WTC11 (cell line): Measurements from ENCODE around the gene STK33.

ENCODE experiments used
- CBFB ChIP-seq: sonication (generic); formaldehyde crosslinking; IDR thresholded peaks from 2 replicates; pipeline ENCODE4 v1.8.1; 2022; ENCODE audit warnings: mild to moderate bottlenecking, low read depth, missing genetic modification reagents
- ELF4 ChIP-seq: sonication (generic); formaldehyde crosslinking; IDR thresholded peaks from 2 replicates; pipeline ENCODE4 v1.8.1; 2022; ENCODE audit warnings: low read depth, mild to moderate bottlenecking, moderate library complexity, missing genetic modification reagents
- TCF7 ChIP-seq: sonication (generic); formaldehyde crosslinking; IDR thresholded peaks from 2 replicates; pipeline ENCODE4 v1.8.0; 2022; ENCODE audit warnings: mild to moderate bottlenecking, low read depth, missing genetic modification reagents, moderate library complexity
- ZBTB43 ChIP-seq: sonication (generic); formaldehyde crosslinking; IDR thresholded peaks from 2 replicates; pipeline ENCODE4 v1.8.1; 2023; ENCODE audit warnings: mild to moderate bottlenecking, missing genetic modification reagents
- TF ChIP-seq, protein P1 (sequence below): fragments of 200-600 bp; IDR thresholded peaks from 2 replicates; pipeline ENCODE4 v1.8.0; 2022; ENCODE audit warnings: antibody characterized with exemption
- TF ChIP-seq, protein P2 (sequence below): sonication (generic); formaldehyde crosslinking; IDR thresholded peaks from 2 replicates; pipeline ENCODE4 v1.8.1; 2023; ENCODE audit warnings: mild to moderate bottlenecking, missing genetic modification reagents, moderate library complexity

GRCh38 chr11:8533332-8533731 lies 60.7 kb downstream of the STK33 start:
- TF ChIP-seq, protein P1, sequence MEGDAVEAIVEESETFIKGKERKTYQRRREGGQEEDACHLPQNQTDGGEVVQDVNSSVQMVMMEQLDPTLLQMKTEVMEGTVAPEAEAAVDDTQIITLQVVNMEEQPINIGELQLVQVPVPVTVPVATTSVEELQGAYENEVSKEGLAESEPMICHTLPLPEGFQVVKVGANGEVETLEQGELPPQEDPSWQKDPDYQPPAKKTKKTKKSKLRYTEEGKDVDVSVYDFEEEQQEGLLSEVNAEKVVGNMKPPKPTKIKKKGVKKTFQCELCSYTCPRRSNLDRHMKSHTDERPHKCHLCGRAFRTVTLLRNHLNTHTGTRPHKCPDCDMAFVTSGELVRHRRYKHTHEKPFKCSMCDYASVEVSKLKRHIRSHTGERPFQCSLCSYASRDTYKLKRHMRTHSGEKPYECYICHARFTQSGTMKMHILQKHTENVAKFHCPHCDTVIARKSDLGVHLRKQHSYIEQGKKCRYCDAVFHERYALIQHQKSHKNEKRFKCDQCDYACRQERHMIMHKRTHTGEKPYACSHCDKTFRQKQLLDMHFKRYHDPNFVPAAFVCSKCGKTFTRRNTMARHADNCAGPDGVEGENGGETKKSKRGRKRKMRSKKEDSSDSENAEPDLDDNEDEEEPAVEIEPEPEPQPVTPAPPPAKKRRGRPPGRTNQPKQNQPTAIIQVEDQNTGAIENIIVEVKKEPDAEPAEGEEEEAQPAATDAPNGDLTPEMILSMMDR, result no peak
- TF ChIP-seq CBFB (no peak), ELF4 (CRISPR knock-in tag) (no peak), ZBTB43 (CRISPR knock-in tag) (no peak), TCF7 (CRISPR knock-in tag) (no peak)
- TF ChIP-seq, protein P2, sequence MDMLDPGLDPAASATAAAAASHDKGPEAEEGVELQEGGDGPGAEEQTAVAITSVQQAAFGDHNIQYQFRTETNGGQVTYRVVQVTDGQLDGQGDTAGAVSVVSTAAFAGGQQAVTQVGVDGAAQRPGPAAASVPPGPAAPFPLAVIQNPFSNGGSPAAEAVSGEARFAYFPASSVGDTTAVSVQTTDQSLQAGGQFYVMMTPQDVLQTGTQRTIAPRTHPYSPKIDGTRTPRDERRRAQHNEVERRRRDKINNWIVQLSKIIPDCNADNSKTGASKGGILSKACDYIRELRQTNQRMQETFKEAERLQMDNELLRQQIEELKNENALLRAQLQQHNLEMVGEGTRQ, result no peak
